ENCODE results near the gene EFNA3.

- TF ChIP-seq CTCF (IDR thresholded peaks at IDR 0.05; ENCODE audit: poor library complexity) (peak; percentile 25), EZH2phosphoT487 (IDR thresholded peaks at IDR 0.05; ENCODE audit: low read depth, severe bottlenecking, unreplicated experiment) (no peak), EZH2 (IDR thresholded peaks at IDR 0.05; ENCODE audit: borderline replicate concordance) (no peak)
Observed at GRCh38 chr1:155083865-155084721, 5.5 kb downstream of the EFNA3 start.
